SH-SY5Y (cell line): ENCODE measurements around the gene LPXN.

ENCODE experiments used
- GATA2 ChIP-seq: IDR thresholded peaks from 2 replicates; pipeline ENCODE4 v1.6.1; 2011; ENCODE audit warnings: mild to moderate bottlenecking, low read depth, low read length
- GATA3 ChIP-seq: IDR thresholded peaks from 2 replicates; pipeline ENCODE4 v1.6.1; 2011; ENCODE audit warnings: low read depth, mild to moderate bottlenecking, low read length, moderate library complexity

The LPXN gene

DNA sequence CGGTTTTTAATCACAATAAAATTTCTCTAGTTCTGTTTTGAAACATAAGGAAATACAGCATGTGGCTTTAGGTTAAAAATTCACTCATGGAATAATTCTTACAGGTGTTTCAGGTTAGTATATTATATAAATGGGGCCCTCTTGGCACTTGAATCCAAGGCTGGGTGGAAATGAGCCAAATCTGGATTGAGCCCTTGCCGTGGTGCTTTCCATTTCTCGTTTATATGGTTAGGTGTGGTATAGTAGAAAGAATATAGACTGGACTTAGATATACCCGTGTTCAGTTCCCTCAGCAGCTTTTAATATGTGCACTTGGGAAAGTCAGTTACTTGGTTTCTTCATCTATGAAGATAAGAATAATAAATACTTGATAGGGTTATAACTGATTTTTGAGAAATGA is 19.2 kb upstream of the LPXN start:
- TF ChIP-seq GATA2 (no peak), GATA3 (no peak)

DNA sequence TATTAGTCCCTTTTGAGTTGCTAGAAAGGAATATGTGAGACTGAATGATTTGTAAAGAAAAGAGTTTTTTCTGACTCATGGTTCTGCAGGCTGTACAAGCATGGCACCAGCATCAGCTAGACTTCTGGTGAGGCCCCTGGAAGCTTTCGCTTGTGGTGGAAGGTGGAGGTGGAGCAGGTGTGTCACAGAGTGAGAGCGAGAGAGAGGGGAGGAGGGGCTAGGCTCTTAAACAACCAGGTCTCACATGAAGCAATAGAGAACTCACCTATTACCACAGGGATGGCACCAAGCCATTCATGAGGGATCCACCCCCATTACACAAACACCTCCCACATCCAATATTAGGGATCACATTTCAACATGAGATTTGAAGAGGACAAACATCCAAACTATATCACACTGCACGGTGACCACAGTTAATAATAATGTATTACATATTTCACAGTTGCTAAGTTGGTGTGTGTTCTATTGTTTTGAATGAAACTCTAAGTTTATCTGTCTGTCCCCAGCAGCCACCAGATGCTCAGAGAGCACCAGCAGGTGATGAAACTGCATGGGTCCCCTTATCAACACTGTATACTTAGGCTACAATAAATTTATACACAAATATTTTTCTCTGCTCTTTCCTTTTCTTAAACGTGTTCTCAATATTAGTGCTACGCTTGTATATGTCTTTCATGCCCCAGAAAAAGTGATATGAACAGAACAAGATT is 17.3 kb upstream of the LPXN start:
- TF ChIP-seq GATA2 (no peak), GATA3 (no peak)

DNA sequence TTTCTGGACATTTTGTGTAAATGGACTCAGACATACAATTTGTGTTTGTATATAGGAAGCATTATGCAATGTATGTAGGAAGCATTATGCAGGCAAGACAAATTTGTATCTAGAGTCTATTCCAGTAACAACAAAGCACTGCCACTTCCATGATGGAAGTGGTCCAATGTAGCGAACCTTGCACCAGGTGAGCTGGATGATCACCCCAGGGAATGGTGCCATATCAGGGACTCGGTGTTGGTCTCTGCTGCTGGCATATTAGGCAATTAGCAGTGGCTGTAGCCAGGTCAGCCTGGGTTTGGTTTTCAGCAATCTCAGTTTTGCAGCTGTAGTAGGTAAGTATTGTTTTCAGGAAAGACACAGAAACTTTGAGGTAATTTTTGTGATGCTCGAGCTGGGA is 16.0 kb upstream of the LPXN start:
- TF ChIP-seq GATA3 (no peak), GATA2 (no peak)

- TF ChIP-seq GATA2: no peak
- TF ChIP-seq GATA3: no peak
These were observed 11.3 kb upstream of the LPXN start for GRCh38 chr11:58586998-58587397.

DNA sequence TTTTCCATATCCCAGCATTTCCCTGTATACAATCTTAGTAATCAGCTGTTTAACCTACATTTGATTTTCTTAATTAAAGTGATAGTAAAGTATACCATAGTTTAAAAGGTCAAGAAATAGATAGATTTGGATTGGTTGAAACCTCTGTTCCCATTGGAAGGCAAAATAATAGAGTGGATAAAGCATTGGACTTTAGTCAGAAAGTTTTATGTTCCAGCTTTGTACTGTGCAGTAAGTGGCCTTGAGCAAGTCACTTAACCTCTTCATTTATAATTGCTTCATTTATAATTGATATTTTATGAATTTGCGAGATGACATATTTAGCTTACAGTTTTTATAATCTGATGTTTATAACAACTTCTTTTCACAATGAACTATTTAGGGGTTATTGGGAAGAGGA is 6.8 kb upstream of the LPXN start:
- TF ChIP-seq GATA2 (no peak), GATA3 (no peak)

DNA sequence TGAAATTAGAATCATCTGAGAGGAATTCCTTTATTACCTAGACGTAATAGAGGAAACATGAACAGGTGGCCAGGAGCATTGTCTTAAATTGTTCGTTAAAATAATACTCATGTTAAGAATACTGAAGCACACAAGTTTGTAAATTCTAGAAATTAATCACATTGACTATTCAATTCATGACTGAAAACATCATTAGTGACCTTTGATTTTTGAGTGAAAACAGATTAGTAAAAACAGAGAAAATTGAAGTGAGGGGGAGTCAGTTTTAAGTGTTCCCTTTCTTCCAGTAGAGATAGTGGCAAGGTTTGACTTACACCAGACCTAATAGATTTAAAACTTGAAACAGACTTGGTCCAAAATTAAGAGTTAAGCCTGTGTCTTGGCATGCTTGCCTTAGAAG is 4.7 kb upstream of the LPXN start:
- TF ChIP-seq GATA3 (no peak), GATA2 (no peak)

GRCh38 chr11:58579192-58580129 is 3.8 kb upstream of the LPXN start:
- no peak for TF ChIP-seq GATA3
- TF ChIP-seq GATA2: no peak

DNA sequence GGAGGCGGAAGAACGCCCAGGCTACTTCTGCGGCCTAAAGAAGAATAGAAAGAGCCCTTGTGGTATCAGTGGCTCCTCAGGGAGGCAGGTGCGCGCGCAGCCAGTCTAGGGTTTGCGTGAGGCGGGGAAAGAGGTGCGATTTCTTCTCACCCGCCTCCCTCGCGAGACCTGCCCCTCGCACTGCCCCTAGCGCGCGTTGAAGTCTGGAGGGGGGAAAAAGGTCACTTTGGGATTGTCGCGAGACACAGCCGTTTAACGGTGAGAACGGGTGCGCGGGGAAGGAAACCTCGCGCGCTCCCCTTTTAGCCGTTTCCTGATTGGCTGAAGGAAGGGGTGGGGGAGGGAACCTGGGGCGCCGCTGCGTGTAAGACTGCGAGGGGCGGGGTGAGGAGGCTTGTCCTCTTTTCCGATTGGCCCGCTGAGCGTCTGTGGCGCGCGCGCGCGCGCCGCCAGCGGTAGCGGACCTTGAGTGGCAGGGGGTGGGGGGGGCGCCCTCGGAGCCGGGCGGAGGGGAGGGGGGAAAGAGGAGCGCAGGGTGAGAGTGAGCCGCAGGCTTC is 3.1 kb upstream of the LPXN start, which contains the start of gene ZFP91:
Gene ZFP91, plus strand, starts transcription at position 429 of the 557 bp plus-strand sequence. CDS start 219 bp downstream, outside the sequence.
- TF ChIP-seq GATA3 (no peak), GATA2 (no peak)

- TF ChIP-seq GATA3 (no peak), GATA2 (no peak)
These were observed 2.5 kb upstream of the LPXN start for GRCh38 chr11:58578136-58578634.

- TF ChIP-seq GATA2 (no peak), GATA3 (no peak)
These were observed 2.0 kb upstream of the LPXN start for GRCh38 chr11:58577555-58578135.

- no peak for TF ChIP-seq GATA2
- TF ChIP-seq GATA3: no peak
These were observed 1.3 kb upstream of the LPXN start for GRCh38 chr11:58576887-58577471.

DNA sequence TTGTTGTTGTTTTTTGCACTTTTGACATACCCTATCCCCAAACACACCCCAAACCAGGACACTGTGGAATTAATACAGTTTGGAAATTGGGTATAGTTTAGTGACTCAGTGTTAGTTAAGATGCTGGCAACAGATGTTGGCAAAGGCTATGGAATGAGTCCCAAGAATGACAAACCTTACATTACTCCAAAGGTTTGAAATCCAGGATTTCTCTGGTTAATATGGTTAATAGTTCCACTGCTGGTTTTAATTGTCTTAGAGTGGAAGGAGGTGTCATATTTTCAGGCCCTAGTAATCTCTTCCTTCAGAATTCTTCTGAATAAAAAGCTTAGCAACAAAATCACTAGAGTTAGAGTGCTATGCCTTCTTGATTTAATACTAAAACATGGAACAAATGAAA is 775 bp downstream of the LPXN start:
- TF ChIP-seq GATA3 (no peak), GATA2 (no peak)

DNA sequence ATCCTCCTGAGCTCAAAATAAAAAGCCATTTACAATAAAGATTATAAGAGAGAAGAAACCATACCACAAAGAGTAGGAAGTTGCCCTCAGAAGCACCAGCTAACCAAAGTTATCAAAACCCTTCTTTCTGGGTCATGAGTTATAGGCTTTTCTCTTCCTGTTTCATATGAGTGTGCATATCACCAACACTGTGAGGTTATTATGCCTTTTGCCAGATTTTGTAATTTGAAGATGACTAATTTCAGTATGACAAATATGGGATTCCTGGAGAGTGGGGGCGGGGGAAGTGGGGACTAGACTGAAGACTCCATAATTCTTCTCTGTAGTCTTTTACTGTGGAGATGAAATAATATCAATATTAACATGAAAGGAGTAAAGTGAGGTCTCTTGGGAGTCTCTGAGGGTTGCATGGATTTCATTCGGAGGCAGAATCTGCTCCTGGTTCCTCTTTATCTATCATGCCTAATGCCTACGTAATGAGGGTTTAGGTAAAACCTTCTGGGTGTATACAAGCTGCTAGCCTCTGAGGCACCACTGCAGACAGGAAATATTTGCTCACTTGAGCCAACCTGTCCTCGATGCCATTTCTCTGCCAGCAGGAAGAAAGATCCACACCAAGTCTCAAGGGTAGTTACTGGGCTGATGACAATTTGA is 2.1 kb downstream of the LPXN start:
- TF ChIP-seq GATA2 (no peak), GATA3 (no peak)

- TF ChIP-seq GATA2: no peak
- no peak for TF ChIP-seq GATA3
These were observed 7.7 kb downstream of the LPXN start for GRCh38 chr11:58567889-58568512.
